Measurements from ENCODE around the gene RNF141. TPM values are rescaled to one million over a fixed set of nuclear protein-coding genes. Genes with fewer than 3 reads are reported as not detected.

Gene RNF141
- polyA plus RNA-seq, 1 donor from 2014 or later = 79.2 TPM

- peaks cover 5% of the 10 kb centered on the region for H3K36me3 ChIP-seq (ENCODE audit: insufficient read depth, low read length)
Measured at GRCh38 chr11:10520562-10520961, 20.4 kb downstream of the RNF141 start.

GRCh38 chr11:10519630-10520029, 21.4 kb downstream of the RNF141 start:
- H3K4me3 ChIP-seq (ENCODE audit: low read length) = no peak overlapping the region
- no peak overlapping the region for H2AFZ ChIP-seq (ENCODE audit: low read depth, low read length)
- no peaks in the 10 kb centered on the region for H4K20me1 ChIP-seq (ENCODE audit: insufficient read depth)
- H3K27ac ChIP-seq (ENCODE audit: low read length) = no peak overlapping the region
- H3K9me3 ChIP-seq (ENCODE audit: low read length) = no peaks in the 10 kb centered on the region
- H3K27me3 ChIP-seq (ENCODE audit: insufficient read depth, low read depth, low read length) = no peaks in the 10 kb centered on the region
- H3K9ac ChIP-seq (ENCODE audit: low read length) = no peak overlapping the region
- H3K36me3 ChIP-seq (ENCODE audit: insufficient read depth, low read length) = peaks cover 5% of the 10 kb centered on the region
- no peaks in the 10 kb centered on the region for H3K79me2 ChIP-seq (replicated peaks; ENCODE audit: insufficient read depth, low read length)
- no peak overlapping the region for H3K4me2 ChIP-seq (ENCODE audit: low read length)
- TF ChIP-seq MXI1 (conservative IDR thresholded peaks at IDR 0.05; ENCODE audit: poor library complexity, severe bottlenecking) (no peak), EZH2 (IDR thresholded peaks at IDR 0.05; ENCODE audit: borderline replicate concordance, insufficient read depth, low read length, poor library complexity, severe bottlenecking) (no peak), TAF1 (IDR thresholded peaks at IDR 0.05; ENCODE audit: low read depth) (no peak), RAD21 (conservative IDR thresholded peaks at IDR 0.05) (no peak), EP300 (conservative IDR thresholded peaks at IDR 0.05; ENCODE audit: poor library complexity, severe bottlenecking) (no peak), POLR2AphosphoS5 (IDR thresholded peaks at IDR 0.05) (no peak), SMC3 (conservative IDR thresholded peaks at IDR 0.05; ENCODE audit: poor library complexity) (no peak)
- TF ChIP-seq, protein P1, sequence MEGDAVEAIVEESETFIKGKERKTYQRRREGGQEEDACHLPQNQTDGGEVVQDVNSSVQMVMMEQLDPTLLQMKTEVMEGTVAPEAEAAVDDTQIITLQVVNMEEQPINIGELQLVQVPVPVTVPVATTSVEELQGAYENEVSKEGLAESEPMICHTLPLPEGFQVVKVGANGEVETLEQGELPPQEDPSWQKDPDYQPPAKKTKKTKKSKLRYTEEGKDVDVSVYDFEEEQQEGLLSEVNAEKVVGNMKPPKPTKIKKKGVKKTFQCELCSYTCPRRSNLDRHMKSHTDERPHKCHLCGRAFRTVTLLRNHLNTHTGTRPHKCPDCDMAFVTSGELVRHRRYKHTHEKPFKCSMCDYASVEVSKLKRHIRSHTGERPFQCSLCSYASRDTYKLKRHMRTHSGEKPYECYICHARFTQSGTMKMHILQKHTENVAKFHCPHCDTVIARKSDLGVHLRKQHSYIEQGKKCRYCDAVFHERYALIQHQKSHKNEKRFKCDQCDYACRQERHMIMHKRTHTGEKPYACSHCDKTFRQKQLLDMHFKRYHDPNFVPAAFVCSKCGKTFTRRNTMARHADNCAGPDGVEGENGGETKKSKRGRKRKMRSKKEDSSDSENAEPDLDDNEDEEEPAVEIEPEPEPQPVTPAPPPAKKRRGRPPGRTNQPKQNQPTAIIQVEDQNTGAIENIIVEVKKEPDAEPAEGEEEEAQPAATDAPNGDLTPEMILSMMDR (IDR thresholded peaks at IDR 0.05; ENCODE audit: poor library complexity, severe bottlenecking) = no peak
- TF ChIP-seq, protein P2, sequence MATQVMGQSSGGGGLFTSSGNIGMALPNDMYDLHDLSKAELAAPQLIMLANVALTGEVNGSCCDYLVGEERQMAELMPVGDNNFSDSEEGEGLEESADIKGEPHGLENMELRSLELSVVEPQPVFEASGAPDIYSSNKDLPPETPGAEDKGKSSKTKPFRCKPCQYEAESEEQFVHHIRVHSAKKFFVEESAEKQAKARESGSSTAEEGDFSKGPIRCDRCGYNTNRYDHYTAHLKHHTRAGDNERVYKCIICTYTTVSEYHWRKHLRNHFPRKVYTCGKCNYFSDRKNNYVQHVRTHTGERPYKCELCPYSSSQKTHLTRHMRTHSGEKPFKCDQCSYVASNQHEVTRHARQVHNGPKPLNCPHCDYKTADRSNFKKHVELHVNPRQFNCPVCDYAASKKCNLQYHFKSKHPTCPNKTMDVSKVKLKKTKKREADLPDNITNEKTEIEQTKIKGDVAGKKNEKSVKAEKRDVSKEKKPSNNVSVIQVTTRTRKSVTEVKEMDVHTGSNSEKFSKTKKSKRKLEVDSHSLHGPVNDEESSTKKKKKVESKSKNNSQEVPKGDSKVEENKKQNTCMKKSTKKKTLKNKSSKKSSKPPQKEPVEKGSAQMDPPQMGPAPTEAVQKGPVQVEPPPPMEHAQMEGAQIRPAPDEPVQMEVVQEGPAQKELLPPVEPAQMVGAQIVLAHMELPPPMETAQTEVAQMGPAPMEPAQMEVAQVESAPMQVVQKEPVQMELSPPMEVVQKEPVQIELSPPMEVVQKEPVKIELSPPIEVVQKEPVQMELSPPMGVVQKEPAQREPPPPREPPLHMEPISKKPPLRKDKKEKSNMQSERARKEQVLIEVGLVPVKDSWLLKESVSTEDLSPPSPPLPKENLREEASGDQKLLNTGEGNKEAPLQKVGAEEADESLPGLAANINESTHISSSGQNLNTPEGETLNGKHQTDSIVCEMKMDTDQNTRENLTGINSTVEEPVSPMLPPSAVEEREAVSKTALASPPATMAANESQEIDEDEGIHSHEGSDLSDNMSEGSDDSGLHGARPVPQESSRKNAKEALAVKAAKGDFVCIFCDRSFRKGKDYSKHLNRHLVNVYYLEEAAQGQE (IDR thresholded peaks at IDR 0.05; ENCODE audit: borderline replicate concordance) = no peak
- no peaks in the 10 kb centered on the region for H3K9me2 ChIP-seq (ENCODE audit: insufficient read depth, low read length)
- no peaks in the 10 kb centered on the region for H3F3A ChIP-seq (ENCODE audit: insufficient read depth, low read length, poor library complexity, severe bottlenecking)

More at GRCh38 chr11:10520562-10520961, 20.4 kb downstream of the RNF141 start:
- Histone ChIP-seq H3K4me2 (ENCODE audit: low read length) (no peak overlapping the region), H3K9me3 (ENCODE audit: low read length) (no peaks in the 10 kb centered on the region), H3K27me3 (ENCODE audit: insufficient read depth, low read depth, low read length) (no peaks in the 10 kb centered on the region), H3F3A (ENCODE audit: insufficient read depth, low read length, poor library complexity, severe bottlenecking) (no peaks in the 10 kb centered on the region), H2AFZ (ENCODE audit: low read depth, low read length) (no peak overlapping the region), H3K27ac (ENCODE audit: low read length) (no peak overlapping the region), H3K9ac (ENCODE audit: low read length) (no peak overlapping the region), H4K20me1 (ENCODE audit: insufficient read depth) (no peaks in the 10 kb centered on the region), H3K4me3 (ENCODE audit: low read length) (no peak overlapping the region), H3K79me2 (replicated peaks; ENCODE audit: insufficient read depth, low read length) (no peaks in the 10 kb centered on the region), H3K9me2 (ENCODE audit: insufficient read depth, low read length) (no peaks in the 10 kb centered on the region)
- TF ChIP-seq RAD21 (conservative IDR thresholded peaks at IDR 0.05) (no peak), TAF1 (IDR thresholded peaks at IDR 0.05; ENCODE audit: low read depth) (no peak), MXI1 (conservative IDR thresholded peaks at IDR 0.05; ENCODE audit: poor library complexity, severe bottlenecking) (no peak), EP300 (conservative IDR thresholded peaks at IDR 0.05; ENCODE audit: poor library complexity, severe bottlenecking) (no peak), EZH2 (IDR thresholded peaks at IDR 0.05; ENCODE audit: borderline replicate concordance, insufficient read depth, low read length, poor library complexity, severe bottlenecking) (no peak), SMC3 (conservative IDR thresholded peaks at IDR 0.05; ENCODE audit: poor library complexity) (no peak), POLR2AphosphoS5 (IDR thresholded peaks at IDR 0.05) (no peak)
- TF ChIP-seq, protein P2 (IDR thresholded peaks at IDR 0.05; ENCODE audit: borderline replicate concordance) = no peak
- TF ChIP-seq, protein P1 (IDR thresholded peaks at IDR 0.05; ENCODE audit: poor library complexity, severe bottlenecking) = no peak

Data from neural cell (in vitro differentiated cells).